ENCODE results near the gene CDK4.

DNA sequence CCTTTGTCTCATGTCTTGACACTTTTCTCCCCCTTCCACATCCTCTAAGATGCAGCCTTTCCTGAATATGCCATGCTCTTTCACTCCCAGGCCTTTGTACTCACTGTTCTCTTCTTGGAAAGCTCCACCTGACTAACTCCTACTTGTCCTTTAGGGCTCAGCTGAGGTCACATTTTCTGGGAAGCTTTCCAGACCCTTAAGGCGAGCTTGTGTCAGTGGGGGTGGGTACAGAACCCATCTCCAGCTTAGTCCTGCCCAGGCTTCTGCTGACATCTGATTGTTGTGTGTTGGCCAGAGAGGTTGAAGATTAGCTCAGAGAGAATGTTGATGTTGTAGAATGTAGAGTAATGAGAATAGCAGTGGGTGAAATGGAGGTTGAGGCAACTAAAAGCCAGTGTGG is 27.6 kb upstream of the CDK4 start:
- TF ChIP-seq, protein P1, sequence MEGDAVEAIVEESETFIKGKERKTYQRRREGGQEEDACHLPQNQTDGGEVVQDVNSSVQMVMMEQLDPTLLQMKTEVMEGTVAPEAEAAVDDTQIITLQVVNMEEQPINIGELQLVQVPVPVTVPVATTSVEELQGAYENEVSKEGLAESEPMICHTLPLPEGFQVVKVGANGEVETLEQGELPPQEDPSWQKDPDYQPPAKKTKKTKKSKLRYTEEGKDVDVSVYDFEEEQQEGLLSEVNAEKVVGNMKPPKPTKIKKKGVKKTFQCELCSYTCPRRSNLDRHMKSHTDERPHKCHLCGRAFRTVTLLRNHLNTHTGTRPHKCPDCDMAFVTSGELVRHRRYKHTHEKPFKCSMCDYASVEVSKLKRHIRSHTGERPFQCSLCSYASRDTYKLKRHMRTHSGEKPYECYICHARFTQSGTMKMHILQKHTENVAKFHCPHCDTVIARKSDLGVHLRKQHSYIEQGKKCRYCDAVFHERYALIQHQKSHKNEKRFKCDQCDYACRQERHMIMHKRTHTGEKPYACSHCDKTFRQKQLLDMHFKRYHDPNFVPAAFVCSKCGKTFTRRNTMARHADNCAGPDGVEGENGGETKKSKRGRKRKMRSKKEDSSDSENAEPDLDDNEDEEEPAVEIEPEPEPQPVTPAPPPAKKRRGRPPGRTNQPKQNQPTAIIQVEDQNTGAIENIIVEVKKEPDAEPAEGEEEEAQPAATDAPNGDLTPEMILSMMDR (IDR thresholded peaks at IDR 0.05; ENCODE audit: low read depth, low read length, missing input control) = no peak
- TF ChIP-seq YY1 (IDR thresholded peaks at IDR 0.05) (no peak), RAD21 (IDR thresholded peaks at IDR 0.05) (no peak)
- TF ChIP-seq, protein P2, sequence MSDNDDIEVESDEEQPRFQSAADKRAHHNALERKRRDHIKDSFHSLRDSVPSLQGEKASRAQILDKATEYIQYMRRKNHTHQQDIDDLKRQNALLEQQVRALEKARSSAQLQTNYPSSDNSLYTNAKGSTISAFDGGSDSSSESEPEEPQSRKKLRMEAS (IDR thresholded peaks at IDR 0.05) = no peak
